GM19455 (cell line): ENCODE measurements around the gene ISY1.
"Not testable (repeated sequence)": the region's sequence is repeated elsewhere in the genome, so short reads cannot be mapped to it uniquely, and the experiment has no call there.

Experiments
- ATAC-seq: cut with Tn5 transposase; IDR thresholded peaks from one replicate; pipeline ENCODE4 v1.9.1; 2021; ENCODE audit not compliant: unreplicated experiment

The ISY1 gene

GRCh38 chr3:129160891-129161859, at the start of gene ISY1:
ISY1 (minus strand) TSS chr3:129161063; CDS start chr3:129160975, 88 bp downstream.
- ATAC-seq = peak; percentile 76

DNA sequence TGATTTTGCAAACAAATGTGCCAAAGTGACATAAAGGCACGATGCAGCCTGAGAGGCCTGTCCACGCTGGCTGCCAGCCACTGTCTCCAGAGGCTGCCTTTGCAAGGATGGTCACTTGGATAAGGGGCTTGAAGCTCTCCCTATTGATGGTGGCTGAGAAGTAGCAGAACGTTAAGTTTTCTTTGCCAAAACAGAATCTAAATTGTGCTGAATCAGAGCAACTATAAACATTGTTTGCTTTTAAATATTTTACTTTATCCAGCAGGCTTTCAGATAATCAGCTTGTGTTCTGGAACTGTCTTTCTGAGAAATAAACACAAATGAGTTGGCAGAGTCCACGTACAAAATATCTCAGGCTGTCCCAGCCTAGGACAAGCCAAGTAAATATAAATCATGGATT, 46.6 kb upstream of the ISY1 start:
- ATAC-seq = no peak

- no peak for ATAC-seq
These were observed 44.4 kb upstream of the ISY1 start for GRCh38 chr3:129205109-129205832.

DNA sequence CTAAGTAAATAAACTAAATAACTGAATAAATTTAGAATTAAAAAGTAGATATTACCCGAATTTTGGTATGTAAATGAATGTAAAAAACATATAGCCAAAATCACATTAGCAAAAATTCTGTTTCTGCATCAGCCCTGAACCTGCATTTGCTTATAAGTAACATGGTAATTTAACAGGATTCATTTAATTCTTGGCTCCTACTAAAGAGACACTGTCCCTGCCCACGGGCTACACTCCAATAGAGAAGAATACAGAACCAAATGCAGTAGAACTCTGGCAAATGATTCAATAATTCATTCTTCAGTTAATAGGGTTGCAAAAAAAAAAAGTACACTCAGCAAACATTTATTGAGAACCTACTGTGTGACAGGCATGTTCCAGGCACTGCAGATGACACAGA, 43.6 kb upstream of the ISY1 start:
- no peak for ATAC-seq

DNA sequence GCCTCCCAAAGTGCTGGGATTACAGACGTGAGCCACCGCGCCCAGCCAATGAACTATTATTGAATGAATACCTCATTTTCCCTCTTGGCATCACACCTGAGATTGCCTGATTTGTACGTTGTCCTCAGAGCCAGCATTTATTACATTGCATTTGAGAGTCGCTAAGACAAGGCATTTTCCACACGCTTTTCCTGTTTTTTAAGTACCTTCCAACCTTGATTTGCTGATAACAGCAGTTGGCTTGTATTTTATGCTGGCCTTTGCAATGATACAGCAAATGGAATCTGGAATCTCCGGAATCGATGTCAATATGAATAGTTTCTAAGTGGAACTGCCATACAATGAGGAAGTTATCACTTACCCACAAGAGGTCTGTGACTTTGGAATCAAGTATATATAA, 38.5 kb upstream of the ISY1 start:
- no peak for ATAC-seq

GRCh38 chr3:129197321-129197720, 36.5 kb upstream of the ISY1 start:
- no peak for ATAC-seq

DNA sequence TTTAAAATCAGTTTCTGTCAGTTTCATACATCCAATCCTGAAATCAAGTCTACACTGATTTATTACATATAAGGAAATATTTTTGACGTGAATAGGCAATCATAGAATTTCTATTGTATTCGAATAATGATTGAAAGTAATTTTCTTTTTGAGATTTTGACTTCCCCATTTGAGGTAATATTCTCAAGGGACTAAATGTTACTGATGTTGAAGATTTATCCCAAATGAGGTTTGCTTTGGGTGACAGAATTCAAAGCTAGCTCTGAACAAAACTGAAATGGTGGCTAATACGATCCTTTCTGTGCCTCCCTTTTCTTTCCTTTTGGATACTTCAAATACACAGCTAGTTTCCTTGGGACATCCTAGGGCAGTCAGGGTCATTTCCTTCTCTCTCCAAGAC, 35.7 kb upstream of the ISY1 start:
- no peak for ATAC-seq

DNA sequence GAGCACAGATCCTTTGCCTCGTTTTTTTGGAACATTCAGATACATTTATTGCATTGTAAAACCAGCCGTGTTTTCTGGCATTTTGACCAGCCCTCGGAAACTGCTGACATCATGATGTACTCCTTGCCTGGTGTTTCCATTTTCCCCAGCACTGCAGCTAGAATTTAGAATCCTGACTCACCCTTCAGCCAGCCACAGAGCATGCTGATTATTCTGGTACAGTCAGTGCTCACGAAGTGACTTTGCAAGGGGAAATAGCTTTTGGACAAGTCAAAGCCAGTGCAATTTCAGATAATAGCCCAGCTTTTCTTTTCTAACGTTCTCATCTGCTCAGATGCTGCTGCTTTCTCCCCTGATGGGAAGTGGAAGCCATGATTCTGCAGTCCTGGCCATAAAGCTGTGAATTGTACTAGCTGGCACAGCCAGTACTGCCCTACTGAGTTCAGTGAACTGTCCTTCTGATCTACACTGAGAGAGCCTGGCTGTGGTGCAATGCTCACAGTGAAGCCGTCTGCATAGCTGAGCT, 34.9 kb upstream of the ISY1 start:
- ATAC-seq = no peak

DNA sequence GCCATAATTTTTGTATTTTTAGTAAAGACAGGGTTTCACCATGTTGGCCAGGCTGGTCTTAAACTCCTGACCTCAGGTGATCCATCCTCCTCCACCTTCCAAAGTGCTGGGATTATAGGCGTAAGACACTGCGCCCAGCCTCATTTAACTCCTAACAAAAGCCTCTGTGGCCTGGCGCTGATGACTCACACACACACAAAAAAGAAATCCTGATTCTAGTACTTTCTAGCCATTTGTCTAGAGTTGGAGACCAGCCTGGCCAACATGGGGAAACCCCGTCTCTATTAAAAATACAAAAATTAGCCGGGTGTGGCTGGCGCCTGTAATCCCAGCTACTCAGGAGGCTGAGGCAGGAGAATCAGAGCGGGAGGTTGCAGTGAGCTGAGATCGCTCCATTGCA, 28.9 kb upstream of the ISY1 start:
- ATAC-seq = not testable (repeated sequence)

- no peak for ATAC-seq
These were observed 27.0 kb upstream of the ISY1 start for GRCh38 chr3:129187857-129188256.

- ATAC-seq = no peak
These were observed 24.9 kb upstream of the ISY1 start for GRCh38 chr3:129185783-129186182.

GRCh38 chr3:129184784-129185542, 24.1 kb upstream of the ISY1 start:
- not testable (repeated sequence) for ATAC-seq

DNA sequence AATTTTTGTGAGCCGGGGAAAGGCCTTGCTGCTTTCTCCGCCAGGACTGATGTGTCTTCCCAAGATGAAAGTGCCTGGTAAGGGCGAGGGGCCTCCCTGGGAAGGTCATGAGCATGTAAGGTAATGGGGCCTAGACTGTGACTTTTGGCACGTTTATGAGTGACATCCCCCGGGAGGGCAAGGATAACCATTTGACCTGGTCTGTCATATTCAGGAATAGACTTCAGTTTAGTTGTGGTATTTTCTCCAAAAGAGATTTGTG, 23.5 kb upstream of the ISY1 start:
- ATAC-seq = no peak

- ATAC-seq = peak; percentile 88
These were observed 22.9 kb upstream of the ISY1 start, which contains the start of gene CNBP for GRCh38 chr3:129183569-129184395. CNBP (minus strand) TSS chr3:129183896; CDS start chr3:129171757, 12,139 bp downstream.

- no peak for ATAC-seq
These were observed 21.7 kb upstream of the ISY1 start for GRCh38 chr3:129182390-129183185.

- ATAC-seq = no peak
These were observed 21.0 kb upstream of the ISY1 start for GRCh38 chr3:129181819-129182218.

DNA sequence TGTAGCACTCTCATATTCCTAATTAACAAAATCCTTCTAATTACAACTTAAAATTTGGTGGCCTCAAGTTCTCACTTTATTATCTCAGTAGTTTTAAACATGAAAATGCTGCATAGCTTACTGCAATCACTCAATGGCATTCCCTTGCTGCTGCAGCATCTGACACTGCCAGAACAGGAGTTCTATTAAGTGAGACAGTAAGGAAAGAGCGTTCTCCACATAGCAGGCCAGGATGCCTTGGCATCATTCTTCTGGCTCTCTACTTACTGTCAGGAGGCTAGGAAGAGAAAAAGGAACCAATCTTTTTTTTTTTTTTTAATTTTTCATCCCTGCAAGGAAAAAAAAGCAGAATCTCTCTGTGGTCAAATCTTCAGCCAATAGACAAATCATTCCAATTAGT, 19.6 kb upstream of the ISY1 start:
- ATAC-seq = no peak

DNA sequence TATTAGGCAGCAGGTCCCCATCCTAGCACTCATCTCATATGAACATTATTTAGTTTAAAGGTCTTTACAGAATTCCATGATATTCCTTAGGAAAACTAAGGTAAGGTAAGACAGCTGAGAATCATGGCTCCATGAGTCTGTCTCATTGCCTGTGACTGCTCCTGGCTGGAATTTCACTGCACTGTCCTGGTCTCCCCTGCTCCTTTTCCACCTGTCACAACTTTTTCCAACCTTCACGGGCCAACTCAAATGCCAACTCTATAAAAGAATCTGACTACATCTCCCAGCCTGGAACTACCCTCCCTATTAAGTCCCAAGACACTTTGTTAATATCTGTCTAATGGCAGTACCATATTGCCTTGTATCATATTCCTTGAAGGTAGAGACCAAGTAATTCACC, 15.2 kb upstream of the ISY1 start:
- ATAC-seq = no peak

- no peak for ATAC-seq
These were observed 12.9 kb upstream of the ISY1 start for GRCh38 chr3:129173725-129174124.

DNA sequence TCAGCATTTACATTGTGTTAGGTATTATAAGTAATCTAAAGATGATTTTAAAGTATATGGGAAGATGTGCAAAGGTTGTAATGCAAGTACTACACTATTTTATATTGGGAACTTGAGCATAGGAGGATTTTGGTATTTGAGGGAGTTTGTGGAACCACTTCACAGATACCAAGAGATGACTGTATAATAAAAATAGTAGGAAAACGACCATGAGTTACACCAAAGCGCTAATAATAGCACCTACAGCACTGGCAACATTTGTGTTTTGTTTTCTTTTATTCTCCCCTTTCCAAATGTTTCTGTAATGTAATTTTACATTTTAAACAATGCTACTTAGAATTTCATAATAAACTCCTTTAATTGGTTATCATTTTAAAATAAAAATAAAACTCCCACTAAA, 12.3 kb upstream of the ISY1 start:
- no peak for ATAC-seq
